ENCODE data around the gene MSX1. TPM values are rescaled to one million over a fixed set of nuclear protein-coding genes. Genes with fewer than 3 reads are reported as not detected.

The MSX1 gene
- total and polyA plus RNA-seq, 4 donors: 0.13 to 0.33 (median 0.15) TPM; not detected in 1

GRCh38 chr4:4871242-4871572 is 11.7 kb downstream of the MSX1 start:
- peaks cover 0 to 10% (median 7%) of the 10 kb centered on the region in 4 donors for H3K4me1 ChIP-seq (ENCODE audit: control insufficient read depth in 4 of 4, insufficient read depth in 4 of 4, low read length in 3 of 4)
- H3K9ac ChIP-seq (ENCODE audit: low read depth in 1 of 2, low read length in 2 of 2): no peak overlapping the region
- TF ChIP-seq EGR1 (IDR thresholded peaks at IDR 0.05; ENCODE audit: low read depth in 2 of 2) (no peak), HNF4A (conservative IDR thresholded peaks at IDR 0.05) (no peak), YY1 (IDR thresholded peaks at IDR 0.05) (no peak), TAF1 (conservative IDR thresholded peaks at IDR 0.05) (no peak), HNF4G (IDR thresholded peaks at IDR 0.05) (no peak), ZBTB33 (IDR thresholded peaks at IDR 0.05) (no peak), JUND (IDR thresholded peaks at IDR 0.05) (no peak), ATF3 (IDR thresholded peaks at IDR 0.05) (no peak), RXRA (IDR thresholded peaks at IDR 0.05) (no peak)
- TF ChIP-seq, protein P1, sequence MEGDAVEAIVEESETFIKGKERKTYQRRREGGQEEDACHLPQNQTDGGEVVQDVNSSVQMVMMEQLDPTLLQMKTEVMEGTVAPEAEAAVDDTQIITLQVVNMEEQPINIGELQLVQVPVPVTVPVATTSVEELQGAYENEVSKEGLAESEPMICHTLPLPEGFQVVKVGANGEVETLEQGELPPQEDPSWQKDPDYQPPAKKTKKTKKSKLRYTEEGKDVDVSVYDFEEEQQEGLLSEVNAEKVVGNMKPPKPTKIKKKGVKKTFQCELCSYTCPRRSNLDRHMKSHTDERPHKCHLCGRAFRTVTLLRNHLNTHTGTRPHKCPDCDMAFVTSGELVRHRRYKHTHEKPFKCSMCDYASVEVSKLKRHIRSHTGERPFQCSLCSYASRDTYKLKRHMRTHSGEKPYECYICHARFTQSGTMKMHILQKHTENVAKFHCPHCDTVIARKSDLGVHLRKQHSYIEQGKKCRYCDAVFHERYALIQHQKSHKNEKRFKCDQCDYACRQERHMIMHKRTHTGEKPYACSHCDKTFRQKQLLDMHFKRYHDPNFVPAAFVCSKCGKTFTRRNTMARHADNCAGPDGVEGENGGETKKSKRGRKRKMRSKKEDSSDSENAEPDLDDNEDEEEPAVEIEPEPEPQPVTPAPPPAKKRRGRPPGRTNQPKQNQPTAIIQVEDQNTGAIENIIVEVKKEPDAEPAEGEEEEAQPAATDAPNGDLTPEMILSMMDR (IDR thresholded peaks at IDR 0.05; ENCODE audit: low read depth, low read length, missing input control): no peak
- TF ChIP-seq, protein P2, sequence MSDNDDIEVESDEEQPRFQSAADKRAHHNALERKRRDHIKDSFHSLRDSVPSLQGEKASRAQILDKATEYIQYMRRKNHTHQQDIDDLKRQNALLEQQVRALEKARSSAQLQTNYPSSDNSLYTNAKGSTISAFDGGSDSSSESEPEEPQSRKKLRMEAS (IDR thresholded peaks at IDR 0.05): no peak
- no peaks in the 10 kb centered on the region for H3K36me3 ChIP-seq (ENCODE audit: control insufficient read depth in 4 of 4, insufficient read depth in 3 of 4, low read depth in 1 of 4, low read length in 3 of 4)
- H3K27ac ChIP-seq (ENCODE audit: low read depth in 1 of 2, low read length in 2 of 2): no peak overlapping the region
- H3K27me3 ChIP-seq (ENCODE audit: control insufficient read depth in 4 of 4, insufficient read depth in 4 of 4, low read length in 3 of 4): peaks cover 19 to 38% (median 24%) of the 10 kb centered on the region in 4 donors
- H3K9me3 ChIP-seq (ENCODE audit: control insufficient read depth in 4 of 4, low read length in 3 of 4): no peaks in the 10 kb centered on the region
- H3K4me3 ChIP-seq (ENCODE audit: low read depth in 1 of 3, low read length in 3 of 3): no peak overlapping the region
- DNase-seq (ENCODE audit: low spot score): no peak
- WGBS: 3% methylated on average over 18 of the region's 18 CpGs

GRCh38 chr4:4871573-4872313 is 12.3 kb downstream of the MSX1 start:
- H3K4me3 ChIP-seq (ENCODE audit: low read depth in 1 of 3, low read length in 3 of 3): no peak overlapping the region
- 5% methylated on average over 46 of the region's 46 CpGs for WGBS
- H3K27me3 ChIP-seq (ENCODE audit: control insufficient read depth in 4 of 4, insufficient read depth in 4 of 4, low read length in 3 of 4): peaks cover 18 to 36% (median 22%) of the 10 kb centered on the region in 4 donors
- no peak overlapping the region for H3K9ac ChIP-seq (ENCODE audit: low read depth in 1 of 2, low read length in 2 of 2)
- no peak overlapping the region for H3K27ac ChIP-seq (ENCODE audit: low read depth in 1 of 2, low read length in 2 of 2)
- no peak for DNase-seq (ENCODE audit: low spot score)
- H3K4me1 ChIP-seq (ENCODE audit: control insufficient read depth in 4 of 4, insufficient read depth in 4 of 4, low read length in 3 of 4): peaks cover 0 to 4% (median 1%) of the 10 kb centered on the region in 4 donors
- H3K36me3 ChIP-seq (ENCODE audit: control insufficient read depth in 4 of 4, insufficient read depth in 3 of 4, low read depth in 1 of 4, low read length in 3 of 4): no peaks in the 10 kb centered on the region
- H3K9me3 ChIP-seq (ENCODE audit: control insufficient read depth in 4 of 4, low read length in 3 of 4): no peaks in the 10 kb centered on the region
- TF ChIP-seq GABPA (IDR thresholded peaks at IDR 0.05 in 1 of 2, conservative IDR thresholded peaks at IDR 0.05 in 1 of 2) (no peak), ZBTB33 (IDR thresholded peaks at IDR 0.05) (no peak), SP1 (IDR thresholded peaks at IDR 0.05) (no peak), FOXA1 (IDR thresholded peaks at IDR 0.05) (no peak), RAD21 (IDR thresholded peaks at IDR 0.05) (no peak), ATF3 (IDR thresholded peaks at IDR 0.05) (no peak), YY1 (IDR thresholded peaks at IDR 0.05) (no peak), NR2F2 (IDR thresholded peaks at IDR 0.05) (no peak), HNF4G (IDR thresholded peaks at IDR 0.05) (no peak), TAF1 (conservative IDR thresholded peaks at IDR 0.05) (no peak), FOXA2 (IDR thresholded peaks at IDR 0.05) (no peak), EGR1 (IDR thresholded peaks at IDR 0.05; ENCODE audit: low read depth in 2 of 2) (no peak), HNF4A (conservative IDR thresholded peaks at IDR 0.05) (no peak), RXRA (IDR thresholded peaks at IDR 0.05) (no peak), JUND (IDR thresholded peaks at IDR 0.05) (no peak)
- TF ChIP-seq, protein P2 (IDR thresholded peaks at IDR 0.05): no peak
- TF ChIP-seq, protein P3, sequence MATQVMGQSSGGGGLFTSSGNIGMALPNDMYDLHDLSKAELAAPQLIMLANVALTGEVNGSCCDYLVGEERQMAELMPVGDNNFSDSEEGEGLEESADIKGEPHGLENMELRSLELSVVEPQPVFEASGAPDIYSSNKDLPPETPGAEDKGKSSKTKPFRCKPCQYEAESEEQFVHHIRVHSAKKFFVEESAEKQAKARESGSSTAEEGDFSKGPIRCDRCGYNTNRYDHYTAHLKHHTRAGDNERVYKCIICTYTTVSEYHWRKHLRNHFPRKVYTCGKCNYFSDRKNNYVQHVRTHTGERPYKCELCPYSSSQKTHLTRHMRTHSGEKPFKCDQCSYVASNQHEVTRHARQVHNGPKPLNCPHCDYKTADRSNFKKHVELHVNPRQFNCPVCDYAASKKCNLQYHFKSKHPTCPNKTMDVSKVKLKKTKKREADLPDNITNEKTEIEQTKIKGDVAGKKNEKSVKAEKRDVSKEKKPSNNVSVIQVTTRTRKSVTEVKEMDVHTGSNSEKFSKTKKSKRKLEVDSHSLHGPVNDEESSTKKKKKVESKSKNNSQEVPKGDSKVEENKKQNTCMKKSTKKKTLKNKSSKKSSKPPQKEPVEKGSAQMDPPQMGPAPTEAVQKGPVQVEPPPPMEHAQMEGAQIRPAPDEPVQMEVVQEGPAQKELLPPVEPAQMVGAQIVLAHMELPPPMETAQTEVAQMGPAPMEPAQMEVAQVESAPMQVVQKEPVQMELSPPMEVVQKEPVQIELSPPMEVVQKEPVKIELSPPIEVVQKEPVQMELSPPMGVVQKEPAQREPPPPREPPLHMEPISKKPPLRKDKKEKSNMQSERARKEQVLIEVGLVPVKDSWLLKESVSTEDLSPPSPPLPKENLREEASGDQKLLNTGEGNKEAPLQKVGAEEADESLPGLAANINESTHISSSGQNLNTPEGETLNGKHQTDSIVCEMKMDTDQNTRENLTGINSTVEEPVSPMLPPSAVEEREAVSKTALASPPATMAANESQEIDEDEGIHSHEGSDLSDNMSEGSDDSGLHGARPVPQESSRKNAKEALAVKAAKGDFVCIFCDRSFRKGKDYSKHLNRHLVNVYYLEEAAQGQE (IDR thresholded peaks at IDR 0.05): no peak

All from liver (tissue), 9 donors.